Islet precursor cell (in vitro differentiated cells): ENCODE measurements around the gene S100A2.
"Not testable (repeated sequence)": the region's sequence is repeated elsewhere in the genome, so short reads cannot be mapped to it uniquely, and the experiment has no call there.

Experiments
- DNase-seq: peaks from one replicate; pipeline ENCODE4 v3.0.0-alpha.2; 2018

S100A2 gene

GRCh38 chr1:153562021-153562420, 3.6 kb downstream of the S100A2 start:
- not testable (repeated sequence) for DNase-seq

GRCh38 chr1:153561466-153561985, 4.1 kb downstream of the S100A2 start:
- DNase-seq = no peak

GRCh38 chr1:153560771-153561465, 4.7 kb downstream of the S100A2 start:
- DNase-seq = no peak

GRCh38 chr1:153560241-153560640, 5.4 kb downstream of the S100A2 start:
- DNase-seq = no peak

GRCh38 chr1:153557877-153558276, 7.8 kb downstream of the S100A2 start:
- DNase-seq = no peak

GRCh38 chr1:153556348-153556747, 9.3 kb downstream of the S100A2 start:
- DNase-seq = no peak

GRCh38 chr1:153553830-153554541, 11.7 kb downstream of the S100A2 start:
- no peak for DNase-seq

GRCh38 chr1:153553096-153553495, 12.5 kb downstream of the S100A2 start:
- DNase-seq = peak; percentile 42

GRCh38 chr1:153552335-153552734, 13.3 kb downstream of the S100A2 start:
- DNase-seq = no peak

- no peak for DNase-seq
Measured at GRCh38 chr1:153550827-153551500, 14.7 kb downstream of the S100A2 start.

- no peak for DNase-seq
Measured at GRCh38 chr1:153550398-153550758, 15.3 kb downstream of the S100A2 start.

GRCh38 chr1:153549741-153550397, 15.8 kb downstream of the S100A2 start:
- no peak for DNase-seq

GRCh38 chr1:153548722-153549688, 16.6 kb downstream of the S100A2 start, which contains the start of gene S100A3:
Gene S100A3 (minus strand): TSS chr1:153549258. CDS start chr1:153548485, 773 bp downstream.
- DNase-seq = peak; percentile 94

GRCh38 chr1:153547560-153548551, 17.8 kb downstream of the S100A2 start:
- peak; percentile 78 for DNase-seq

GRCh38 chr1:153546796-153547559, 18.7 kb downstream of the S100A2 start:
- DNase-seq = peak; percentile 60

- peak; percentile 34 for DNase-seq
Measured at GRCh38 chr1:153546371-153546770, 19.3 kb downstream of the S100A2 start.

- DNase-seq = peak; percentile 99
Measured at GRCh38 chr1:153545067-153546055, 20.3 kb downstream of the S100A2 start, which contains the start of gene S100A4. Gene S100A4 (minus strand): TSS chr1:153545806. CDS start chr1:153544794, 1,012 bp downstream.

- no peak for DNase-seq
Measured at GRCh38 chr1:153544453-153545066, 21.1 kb downstream of the S100A2 start.
